GM21360 (cell line): Measurements from ENCODE around the gene ARHGAP21.
A peak's percentile ranks its signal among the peaks of the same experiment; 100 is the strongest.
"Not testable (repeated sequence)": the region's sequence is repeated elsewhere in the genome, so short reads cannot be mapped to it uniquely, and the experiment has no call there.

Experiments used
- ATAC-seq: cut with Tn5 transposase; IDR thresholded peaks from one replicate; pipeline ENCODE4 v1.9.1; 2021; ENCODE audit warnings: mild to moderate bottlenecking, moderate library complexity; ENCODE audit not compliant: unreplicated experiment

Gene ARHGAP21

DNA sequence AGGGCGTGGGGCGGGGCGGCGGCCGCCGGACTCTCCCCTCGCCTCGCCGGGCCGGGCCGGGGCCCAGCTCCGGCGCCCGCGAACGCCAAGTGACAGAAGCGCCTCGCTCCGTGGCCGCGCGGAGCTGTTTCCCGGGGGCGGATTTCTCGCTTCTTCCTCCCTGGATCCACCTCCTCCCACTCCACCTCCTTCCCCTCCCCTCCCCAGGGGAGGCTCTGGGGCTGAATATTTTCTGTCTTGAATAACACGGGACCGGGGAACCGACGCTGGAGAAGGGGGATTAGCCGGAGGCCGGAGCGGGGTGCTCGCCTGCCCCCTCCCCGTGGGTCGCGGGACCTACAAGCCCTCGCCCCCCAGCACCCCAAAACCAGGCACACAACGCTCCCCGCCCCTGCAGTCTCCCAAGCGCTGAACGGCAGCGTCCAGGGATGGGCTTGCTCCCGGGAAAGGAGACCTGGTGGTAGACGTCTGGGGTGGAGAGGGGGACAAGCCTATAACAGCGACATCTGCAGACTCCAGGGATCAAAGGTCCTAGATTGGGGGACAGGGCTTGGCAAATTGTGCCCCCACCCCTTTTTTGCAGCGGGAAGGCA is at the start of gene ARHGAP21:
Gene ARHGAP21 (minus strand): TSS at position 100 of the 593 bp plus-strand sequence. CDS start 1,988 bp downstream, outside the sequence.
- ATAC-seq = peak; percentile 6

DNA sequence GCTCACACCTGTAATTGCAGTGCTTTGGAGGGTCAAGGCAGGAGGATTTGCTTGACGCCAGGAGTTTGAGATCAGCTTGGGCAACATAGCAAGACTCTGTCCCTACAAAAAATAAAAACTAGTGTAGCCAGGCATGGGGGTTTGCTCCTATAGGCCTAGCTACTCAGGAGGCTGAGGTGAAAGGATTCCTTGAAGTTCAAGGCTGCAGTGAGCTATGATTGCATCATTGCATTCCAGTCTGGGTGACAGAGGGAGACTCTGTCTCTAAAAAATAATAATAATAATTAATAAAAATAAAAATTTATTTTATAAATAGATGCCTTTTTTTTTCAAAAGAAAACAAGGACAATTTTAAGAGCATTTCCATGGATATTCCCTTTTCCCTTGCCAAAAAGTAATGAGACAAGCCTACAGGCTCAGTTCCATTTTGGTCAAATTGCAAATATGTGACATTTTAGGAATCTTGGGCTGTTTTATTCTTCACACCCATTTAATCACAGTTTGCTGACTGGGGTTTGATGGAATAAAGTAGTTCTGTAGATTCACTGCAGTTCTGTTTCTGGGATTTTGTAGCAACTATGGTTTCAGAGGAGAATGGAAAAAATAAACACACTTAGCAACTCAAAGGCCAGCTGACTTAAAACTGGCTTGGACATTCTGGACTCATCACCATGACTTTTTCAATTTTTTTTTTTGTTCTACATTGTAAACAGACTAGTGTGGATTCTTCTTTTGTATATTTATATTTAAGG is 48.4 kb upstream of the ARHGAP21 start:
- ATAC-seq = no peak

DNA sequence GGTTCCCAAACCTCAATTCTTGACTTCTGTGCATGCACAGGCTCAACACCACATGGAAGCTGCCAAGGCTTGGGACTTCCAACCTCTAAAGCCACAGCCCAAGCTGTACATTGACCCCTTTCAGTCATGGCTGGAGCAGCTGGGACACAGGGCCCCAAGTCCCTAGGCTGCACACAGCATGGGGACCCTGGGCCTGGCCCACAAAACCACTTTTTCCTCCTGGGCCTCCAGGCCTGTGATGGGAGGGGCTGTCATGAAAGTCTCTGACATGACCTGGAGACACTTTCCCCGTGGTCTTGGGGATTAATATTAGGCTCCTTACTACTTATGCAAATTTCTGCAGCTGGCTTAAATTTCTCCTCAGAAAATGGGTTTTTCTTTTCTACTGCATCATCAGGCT is 41.3 kb upstream of the ARHGAP21 start:
- ATAC-seq = not testable (repeated sequence)

DNA sequence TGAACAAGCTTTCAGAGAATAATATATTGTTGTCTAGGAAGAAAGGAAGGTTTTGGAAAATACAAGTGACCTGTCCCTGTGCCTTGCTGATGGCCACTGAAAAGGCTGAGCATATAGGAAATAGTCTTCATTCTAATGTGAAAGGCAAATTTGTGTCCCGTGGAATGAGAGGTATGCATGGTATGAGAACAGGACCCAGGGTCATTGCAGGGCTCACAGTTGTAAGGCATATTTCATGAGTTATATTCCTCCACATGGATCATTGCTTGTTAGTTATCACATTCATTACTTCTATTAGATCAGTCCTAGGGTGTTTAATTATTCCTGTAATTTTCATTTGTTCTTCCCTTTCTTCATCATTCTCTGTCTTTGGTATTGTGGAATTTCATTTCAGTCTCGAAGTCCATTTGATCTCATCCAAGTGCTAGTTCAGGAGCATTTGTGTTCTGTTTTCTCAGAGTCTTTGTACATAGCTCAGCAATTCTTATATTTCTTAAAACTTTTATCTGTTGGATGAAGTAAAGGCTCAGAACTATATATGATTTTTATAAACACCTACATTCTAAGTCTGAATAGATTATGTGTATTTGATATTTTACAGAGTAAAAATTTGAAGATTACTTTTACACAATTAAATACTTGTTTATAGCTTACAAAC is 39.4 kb upstream of the ARHGAP21 start:
- no peak for ATAC-seq

DNA sequence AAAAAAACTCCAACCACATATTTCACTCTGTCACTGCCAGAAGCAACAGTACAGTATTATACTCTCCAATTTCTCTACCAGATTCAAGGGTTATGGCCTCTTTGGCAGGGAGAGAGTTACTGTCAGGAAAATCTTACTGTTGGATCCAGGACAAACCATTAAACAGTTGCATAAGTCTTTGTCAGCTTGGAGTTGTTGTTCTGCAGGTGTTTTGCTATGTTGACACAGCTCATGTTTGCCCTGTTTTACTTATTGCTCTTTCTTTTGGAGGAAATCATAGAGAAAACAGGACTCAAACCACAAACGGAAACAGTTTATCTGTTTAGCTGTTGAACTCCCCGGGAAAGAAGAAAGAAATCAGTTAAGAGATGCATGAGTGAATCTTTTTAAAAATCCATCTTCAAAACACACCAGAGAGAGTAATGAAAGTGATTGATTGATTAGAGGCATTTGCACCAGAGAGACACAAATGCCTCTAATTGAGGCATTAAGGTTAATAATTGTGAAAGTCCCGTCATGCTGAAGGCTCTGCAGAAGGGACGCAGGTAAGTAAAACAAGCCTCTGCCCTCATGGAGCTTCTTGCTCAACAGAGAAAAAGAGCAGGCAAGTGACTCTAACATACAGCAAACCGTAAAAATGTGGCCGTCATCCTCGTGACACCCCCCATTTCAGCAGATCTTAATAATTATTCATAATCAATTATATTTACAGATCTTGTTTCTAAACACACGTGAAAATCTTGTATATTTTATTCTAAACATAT is 38.7 kb upstream of the ARHGAP21 start:
- no peak for ATAC-seq

DNA sequence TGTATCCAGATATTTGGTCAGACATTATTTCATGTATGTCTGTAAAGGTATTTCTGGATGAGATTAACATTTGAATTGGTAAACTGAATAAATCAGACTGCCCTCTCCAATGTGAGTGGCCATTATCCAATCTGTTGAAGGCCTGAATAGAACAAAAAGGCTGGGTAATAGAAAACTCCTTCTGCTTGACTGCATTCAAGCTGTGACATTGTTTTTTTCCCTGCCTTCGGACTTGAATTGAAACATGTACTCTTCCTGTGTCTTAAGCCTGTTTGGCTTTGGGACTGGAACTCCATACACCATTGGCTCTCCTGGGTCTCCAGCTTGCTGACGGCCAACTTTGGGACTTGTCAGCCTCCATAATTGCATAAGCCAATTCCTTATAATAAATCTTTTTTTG is 36.0 kb upstream of the ARHGAP21 start:
- ATAC-seq = no peak

DNA sequence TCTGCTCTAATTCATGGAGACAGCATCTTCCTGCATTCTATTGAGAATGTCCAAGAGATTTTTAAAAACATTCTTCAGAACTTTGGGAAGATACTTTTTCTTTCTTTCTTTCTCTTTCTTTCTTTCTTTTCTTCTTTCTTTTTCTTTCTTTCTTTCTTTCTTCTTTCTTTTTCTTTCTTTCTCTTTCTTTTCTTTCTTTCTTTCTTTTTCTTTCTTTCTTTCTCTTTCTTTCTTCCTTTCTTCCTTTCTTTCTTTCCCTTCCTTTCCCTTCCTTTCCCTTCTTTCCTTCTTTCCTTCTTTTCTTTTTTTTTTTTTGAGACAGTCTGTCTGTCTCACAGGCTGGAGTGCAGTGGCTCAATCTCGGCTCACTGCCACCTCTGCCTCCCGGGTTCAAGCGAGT is 34.6 kb upstream of the ARHGAP21 start:
- ATAC-seq = not testable (repeated sequence)

DNA sequence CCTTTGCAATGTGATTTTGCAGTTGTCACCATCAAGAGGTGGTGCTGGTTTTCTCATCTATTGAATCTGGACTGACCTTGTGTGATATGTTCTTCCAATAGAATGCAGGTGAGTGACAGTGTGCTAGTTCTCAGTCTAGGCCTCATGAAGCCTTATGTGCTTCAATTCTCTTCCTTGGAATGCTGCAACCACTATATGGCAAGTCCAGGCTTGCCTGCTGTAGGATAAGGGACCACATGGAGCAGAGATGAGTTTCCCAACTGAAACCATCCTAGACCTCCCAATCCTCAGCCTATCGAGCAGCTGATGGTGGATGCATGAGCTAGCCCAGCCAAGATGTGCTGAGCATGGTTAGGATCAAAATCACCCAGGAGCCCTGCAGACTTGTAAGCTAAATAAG is 32.6 kb upstream of the ARHGAP21 start:
- no peak for ATAC-seq

DNA sequence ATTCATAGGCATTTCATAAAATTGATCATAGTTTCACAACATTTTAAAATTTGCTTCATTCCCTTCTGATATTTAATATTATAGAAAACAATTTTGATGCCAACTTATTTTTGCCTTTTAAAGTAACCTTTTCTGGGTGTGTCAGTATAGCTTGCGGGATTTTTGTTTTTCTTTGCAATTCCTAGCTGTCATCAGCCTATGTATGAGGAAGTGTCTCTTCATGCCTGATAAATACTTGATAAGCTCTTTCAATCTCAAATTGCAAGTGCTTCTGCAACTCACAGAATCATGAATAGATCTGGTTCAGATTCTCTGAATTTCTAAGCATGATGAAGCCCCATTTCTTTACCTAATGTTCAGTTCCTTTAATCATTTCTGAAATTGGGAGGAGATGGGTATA is 28.0 kb upstream of the ARHGAP21 start:
- no peak for ATAC-seq

DNA sequence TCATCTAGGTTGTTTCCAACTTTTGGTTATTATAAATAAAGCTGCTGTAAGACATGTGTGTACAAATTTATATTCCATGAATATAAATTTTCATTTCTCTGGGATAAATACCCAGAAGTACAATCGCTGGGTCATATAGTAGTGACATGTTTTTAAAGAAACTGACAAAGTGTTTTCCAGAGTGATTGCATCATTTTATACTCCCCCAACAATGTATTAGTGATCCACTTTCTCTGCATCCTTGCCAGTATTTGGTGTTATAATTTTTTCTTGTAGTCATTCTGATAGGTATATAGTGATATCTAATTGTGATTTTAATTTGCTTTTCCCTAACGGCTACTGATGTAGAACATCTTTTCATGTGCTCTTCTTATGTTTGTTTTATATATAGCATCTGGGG is 27.0 kb upstream of the ARHGAP21 start:
- no peak for ATAC-seq

DNA sequence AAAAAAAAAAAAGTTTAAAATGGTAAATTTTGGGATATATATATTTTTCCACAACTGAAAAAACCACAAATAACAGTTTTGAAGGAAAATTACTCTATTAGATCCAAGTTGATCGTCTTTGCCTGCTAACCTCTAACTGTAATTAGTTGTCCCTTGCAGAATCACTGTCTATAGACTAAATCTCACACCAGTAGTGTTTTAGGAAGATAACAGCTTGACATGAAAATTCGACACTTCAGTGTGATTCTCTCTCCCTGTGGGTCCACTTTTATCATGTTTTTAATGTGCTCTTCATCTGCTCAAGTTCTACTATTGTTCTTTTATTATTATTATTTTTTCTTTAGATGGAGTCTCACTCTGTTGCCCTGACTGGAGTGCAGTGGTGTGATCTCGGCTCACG is 24.5 kb upstream of the ARHGAP21 start:
- ATAC-seq = no peak

DNA sequence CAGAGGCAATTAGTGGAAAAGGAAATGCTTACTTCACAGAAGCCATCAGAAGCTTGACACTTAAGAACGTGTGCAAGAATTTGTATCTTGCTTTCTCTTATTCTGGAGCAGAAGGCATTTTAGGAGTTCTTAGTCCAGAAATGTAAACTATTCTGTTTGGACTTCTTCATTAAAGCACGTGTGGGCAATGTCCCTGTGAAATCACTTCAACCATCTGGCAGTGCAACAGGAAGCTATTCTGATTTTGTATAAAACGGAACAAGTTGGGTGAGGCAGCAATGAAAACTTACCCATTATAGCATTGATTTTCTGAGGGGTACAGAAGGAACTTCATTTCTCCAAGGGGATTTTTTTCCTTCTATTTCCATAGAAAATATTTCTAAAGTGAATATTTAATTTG is 21.3 kb upstream of the ARHGAP21 start:
- ATAC-seq = no peak

DNA sequence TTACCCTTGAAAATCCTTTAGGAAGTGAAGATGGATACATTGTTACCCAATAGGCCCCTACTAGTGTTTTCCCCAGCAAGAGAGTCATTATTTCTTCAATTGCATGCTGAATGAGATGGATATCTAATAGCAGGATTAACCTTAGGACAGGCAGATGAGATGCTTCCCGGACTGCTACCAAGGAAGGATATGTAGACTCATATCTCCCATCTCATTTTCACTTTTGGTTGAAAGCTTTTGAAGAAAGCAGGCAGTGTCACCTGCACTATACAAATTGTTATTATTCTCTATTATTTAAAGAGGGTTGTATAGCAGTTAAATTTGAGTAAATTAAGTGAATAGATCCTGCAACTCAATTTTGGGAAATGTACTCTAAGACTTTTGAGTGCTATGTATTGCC is 17.0 kb upstream of the ARHGAP21 start:
- no peak for ATAC-seq

DNA sequence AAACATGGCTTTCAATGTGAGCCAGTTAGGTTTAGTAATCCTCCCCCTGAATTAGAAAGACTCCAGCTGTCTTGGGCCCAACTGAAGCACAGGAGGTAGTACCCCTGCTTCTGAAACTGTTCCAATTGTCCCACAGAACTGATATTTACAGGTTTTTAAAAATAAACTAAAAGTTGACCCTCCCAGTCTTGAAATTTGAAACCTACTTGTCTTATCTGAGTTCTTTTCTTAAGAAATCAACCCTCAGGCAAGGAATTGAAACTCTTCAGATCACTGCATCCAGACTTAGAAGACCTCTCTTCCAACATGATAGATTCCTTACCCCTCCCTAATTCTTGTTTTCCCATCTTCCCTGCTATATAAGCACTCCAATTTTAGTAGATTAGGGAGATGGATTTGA is 13.3 kb upstream of the ARHGAP21 start:
- ATAC-seq = no peak

DNA sequence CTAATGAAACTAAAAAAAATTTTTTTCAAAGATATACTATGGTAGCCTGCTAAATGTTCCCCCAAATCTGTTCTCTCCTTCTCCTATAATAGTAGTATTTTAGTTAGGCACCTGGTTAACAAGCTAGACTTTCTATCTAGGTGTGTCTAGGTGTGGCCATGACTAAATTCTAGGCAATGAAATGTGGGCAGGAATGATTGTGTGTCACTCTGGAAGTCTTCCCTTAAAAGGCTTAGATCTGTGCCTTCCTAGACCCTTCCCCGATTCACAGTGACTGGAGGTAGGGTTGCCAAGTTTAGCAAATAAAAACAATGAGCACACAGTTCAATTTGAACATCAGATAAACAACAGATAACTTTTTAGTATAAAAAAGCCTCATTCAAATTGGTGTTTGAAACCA is 8.3 kb upstream of the ARHGAP21 start:
- no peak for ATAC-seq

DNA sequence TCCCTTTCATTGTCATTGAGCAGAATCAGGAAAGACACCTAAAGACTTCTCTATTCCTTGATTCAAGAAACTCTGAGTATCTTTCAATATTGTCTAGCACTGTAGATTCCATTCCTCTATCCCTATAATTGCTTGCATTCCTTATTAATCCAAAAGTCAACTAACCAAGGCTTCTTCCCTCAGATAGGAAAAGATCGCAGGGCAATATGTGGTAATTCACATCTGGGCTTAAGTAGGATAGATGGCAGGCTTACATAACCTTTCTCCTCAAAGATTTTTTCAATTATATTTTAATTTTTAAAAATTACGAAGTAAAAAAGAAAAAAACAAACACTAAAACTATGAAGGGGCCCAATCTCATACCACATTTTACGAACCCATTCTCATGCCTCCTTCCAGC is 7.1 kb upstream of the ARHGAP21 start:
- ATAC-seq = no peak

DNA sequence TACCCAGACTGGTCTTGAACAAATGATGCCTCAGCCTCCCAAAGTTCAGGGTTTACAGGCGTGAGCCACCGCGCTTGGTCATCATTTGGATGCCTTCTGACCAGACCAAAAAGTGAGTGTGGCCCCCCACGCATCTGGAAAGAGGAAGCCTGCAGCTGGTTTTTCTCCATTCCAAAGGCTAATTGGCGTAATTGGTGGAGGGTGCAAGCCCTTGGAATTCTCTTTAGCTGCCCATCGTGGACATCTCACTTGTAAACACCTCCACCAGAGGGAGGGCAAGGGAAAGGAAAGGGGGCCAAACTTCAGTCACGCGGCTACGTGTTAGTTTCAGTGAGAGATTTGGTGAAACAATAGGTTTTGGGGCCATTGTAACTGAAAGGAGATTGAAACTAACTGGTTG is 4.1 kb upstream of the ARHGAP21 start:
- ATAC-seq = no peak

DNA sequence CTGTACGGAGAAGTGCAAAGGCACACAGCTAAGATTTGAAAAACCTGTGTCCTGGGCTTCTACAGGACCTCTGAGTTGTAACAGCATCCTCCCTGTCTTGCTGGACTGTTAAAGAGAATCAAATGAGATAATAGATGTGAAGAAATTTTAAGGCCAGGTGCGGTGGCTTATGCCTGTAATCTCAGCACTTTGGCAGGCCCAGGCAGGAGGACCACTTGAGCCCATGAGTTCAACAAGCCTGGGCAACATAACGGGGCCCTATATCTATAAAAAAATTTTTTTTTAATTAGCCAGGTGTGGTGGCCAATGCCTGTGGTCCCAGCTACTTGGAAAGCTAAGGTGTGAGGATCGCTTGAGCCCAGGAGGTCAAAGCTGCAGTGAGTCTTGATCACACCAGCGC is 2.9 kb upstream of the ARHGAP21 start:
- no peak for ATAC-seq

DNA sequence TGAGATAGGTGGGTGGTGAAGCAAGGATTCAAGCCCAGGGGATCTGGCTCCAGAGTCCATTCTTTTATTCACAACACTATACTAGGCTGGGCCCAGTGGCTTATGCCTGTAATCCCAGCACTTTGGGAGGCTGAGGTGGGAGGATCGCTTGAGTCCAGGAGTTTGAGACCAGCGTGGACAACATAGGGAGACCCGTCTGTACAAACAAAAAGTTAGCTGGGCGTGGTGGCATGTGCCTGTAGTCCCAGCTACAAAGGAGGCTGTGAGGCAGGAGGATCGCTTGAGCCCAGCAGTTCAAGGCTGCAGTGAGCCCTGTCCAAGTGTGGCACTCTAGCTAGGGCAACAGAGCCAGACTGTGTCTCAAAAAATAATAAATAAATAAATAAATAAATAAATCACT is 2.3 kb upstream of the ARHGAP21 start:
- ATAC-seq = not testable (repeated sequence)

DNA sequence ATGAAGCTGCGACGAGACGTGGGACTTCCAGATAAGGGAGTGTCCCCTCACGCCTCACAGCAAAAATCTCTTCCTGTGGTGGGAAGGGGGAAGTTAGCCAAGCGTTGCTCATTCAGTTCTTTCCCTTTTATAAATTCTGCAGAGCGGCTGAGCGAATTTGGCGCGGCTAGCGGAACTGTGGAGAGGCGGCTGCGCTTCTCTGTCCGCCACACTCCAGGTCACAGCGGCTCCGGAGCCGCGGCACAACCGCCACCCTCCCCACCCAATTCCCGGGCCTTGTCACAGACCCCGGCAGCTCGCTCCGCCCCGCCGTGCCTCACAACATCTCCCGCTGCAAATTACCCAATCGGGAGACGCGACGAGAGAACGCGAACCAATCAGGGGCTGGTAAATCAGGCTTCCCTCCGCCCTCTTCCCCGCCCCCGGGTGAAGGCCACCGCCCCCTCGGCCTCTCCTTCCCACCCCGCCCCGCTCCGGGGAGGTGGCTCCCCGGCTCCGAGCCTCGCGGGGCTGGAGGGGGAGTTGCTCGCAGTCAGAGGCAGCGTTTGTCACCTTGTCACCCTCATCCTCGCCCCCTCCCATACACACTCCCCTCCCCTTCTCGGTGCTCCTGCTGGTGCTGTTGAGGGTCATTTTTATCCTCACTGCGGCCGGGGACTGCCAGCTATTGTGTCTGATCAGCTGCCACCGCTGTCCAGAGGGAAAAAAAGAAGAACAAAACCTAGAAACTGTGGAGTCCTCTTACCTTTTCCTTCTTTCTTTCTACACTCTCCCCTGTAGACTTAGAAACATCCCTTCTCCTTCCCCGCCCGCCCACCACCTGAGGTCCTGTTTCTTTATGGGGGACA is 918 bp upstream of the ARHGAP21 start:
- peak; percentile 75 for ATAC-seq

DNA sequence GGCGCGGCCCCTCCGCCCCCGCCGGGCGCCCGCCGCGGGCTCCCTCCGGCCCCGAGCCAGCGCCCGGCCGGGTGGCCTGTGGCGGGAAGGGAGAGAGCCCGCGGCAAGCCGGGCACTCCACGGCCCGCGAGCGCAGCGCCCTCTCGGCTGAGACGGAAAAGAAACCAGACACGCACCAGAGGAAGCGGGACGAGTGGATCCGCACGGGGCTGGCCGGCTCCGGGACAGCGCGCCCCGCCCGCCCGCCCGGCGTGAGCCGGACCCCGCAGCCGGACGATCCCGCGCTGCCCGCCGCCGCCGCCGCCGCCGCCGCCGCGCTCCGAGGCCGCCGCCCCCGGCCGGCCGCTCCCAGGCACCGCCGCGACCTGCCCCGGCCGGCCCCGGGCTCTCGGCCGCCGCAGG is 300 bp downstream of the ARHGAP21 start:
- peak; percentile 29 for ATAC-seq
